Gastrocnemius medialis (tissue), 4 donors: ENCODE results near the gene TMEM117. TPM values are rescaled to one million over a fixed set of nuclear protein-coding genes. Genes with fewer than 3 reads are reported as not detected.

ENCODE experiments used
- ATAC-seq, 2 donors: fragments of 150-250 bp; one replicate each; pipeline ENCODE4 v1.9.1; 2016
- DNase-seq, 2 donors: peaks; one replicate each; pipeline ENCODE4 v3.0.0-alpha.2; 2019
- H3K27ac ChIP-seq, 4 donors: fragments of 200-600 bp; sonication (generic); 1 replicate in 1 of 4; 2 replicates in 3 of 4; pipeline ENCODE4 v1.5.1; 2016 to 2018; ENCODE audit warnings: mild to moderate bottlenecking in 2 of 4, moderate library complexity in 1 of 4
- H3K27me3 ChIP-seq, 3 donors: fragments of 200-600 bp; sonication (generic) in 2 of 3; 1 replicate in 1 of 3; 2 replicates in 2 of 3; pipeline versions ENCODE4 v1.5.1 to v1.6.0; 2016 to 2019; ENCODE audit warnings: mild to moderate bottlenecking in 1 of 3, moderate library complexity in 1 of 3
- H3K36me3 ChIP-seq, 2 donors: fragments of 200-600 bp; sonication (generic) in 1 of 2; one replicate each; pipeline ENCODE4 v1.5.1; 2017 to 2018
- H3K4me1 ChIP-seq, 2 donors: fragments of 200-600 bp; sonication (generic) in 1 of 2; one replicate each; pipeline ENCODE4 v1.5.1; 2016 to 2017; ENCODE audit warnings: mild to moderate bottlenecking in 2 of 2
- H3K4me3 ChIP-seq, 4 donors: fragments of 200-600 bp; sonication (generic) in 3 of 4; 1 replicate in 1 of 4; 2 replicates in 3 of 4; pipeline ENCODE4 v1.5.1; 2016 to 2019; ENCODE audit warnings: mild to moderate bottlenecking in 2 of 4
- H3K9me3 ChIP-seq, 3 donors: fragments of 200-600 bp; sonication (generic) in 2 of 3; 1 replicate in 1 of 3; 2 replicates in 2 of 3; pipeline ENCODE4 v1.5.1; 2016 to 2019
- CTCF ChIP-seq, 5 experiments: fragments of 450-650 bp in 3 of 5; fragments of 200-600 bp in 2 of 5; sonication (generic) in 2 of 5; IDR thresholded peaks in 4 of 5; conservative IDR thresholded peaks in 1 of 5; 1 replicate in 4 of 5; 2 replicates in 1 of 5; pipeline ENCODE4 v1.5.1; 2016 to 2019; ENCODE audit warnings: antibody characterized with exemption in 5 of 5, mild to moderate bottlenecking in 3 of 5, moderate library complexity in 3 of 5
- POLR2A ChIP-seq, 2 donors: fragments of 450-650 bp; IDR thresholded peaks; one replicate each; pipeline ENCODE4 v1.6.1; 2017; ENCODE audit warnings: antibody characterized with exemption in 2 of 2, mild to moderate bottlenecking in 2 of 2, moderate library complexity in 2 of 2
- in situ Hi-C, 4 donors: fragments of 200-750 bp; cut with MboI; loops; one replicate each; pipeline versions ENCODE4 v1.15.0 to v1.8.0; 2017; ENCODE audit warnings: low sequenced_read_pairs in 4 of 4
- intact Hi-C: fragments of 100-400 bp; cut with DNase I; formaldehyde crosslinking; loops from one replicate; pipeline ENCODE4 v1.15.1; 2023; ENCODE audit warnings: low total_unique reads
- total RNA-seq, 4 donors: library from RNA; depleted of rRNA; stranded (reverse); fragments of >200 nt; gene quantifications; one replicate each; pipeline versions ENCODE4 v1.1.0 to v1.2.3, GENCODE V29; 2016

The TMEM117 gene
- total RNA-seq, 4 donors from 2014 or later: 3.5 to 19.4 (median 6.1) TPM

- Histone ChIP-seq H3K27me3 (no peaks in the 10 kb centered on the region), H3K4me1 (no peaks in the 10 kb centered on the region), H3K27ac (no peak overlapping the region), H3K36me3 (no peaks in the 10 kb centered on the region), H3K9me3 (no peaks in the 10 kb centered on the region), H3K4me3 (no peak overlapping the region)
- intact Hi-C loops (no loop called here), in situ Hi-C loops (no loop called here)
- no peak for TF ChIP-seq CTCF (IDR thresholded peaks at IDR 0.05 in 4 of 5, conservative IDR thresholded peaks at IDR 0.05 in 1 of 5)
- no peak for TF ChIP-seq POLR2A (IDR thresholded peaks at IDR 0.05)
- no peak for ATAC-seq
- DNase-seq: no peak
Observed at GRCh38 chr12:44336577-44336976, 500.7 kb downstream of the TMEM117 start.

- H3K27me3 ChIP-seq: no peaks in the 10 kb centered on the region
- ATAC-seq: no peak
- no peak overlapping the region for H3K27ac ChIP-seq
- intact Hi-C loops: no loop called here
- in situ Hi-C loops: no loop called here
- DNase-seq: no peak
- no peaks in the 10 kb centered on the region for H3K36me3 ChIP-seq
- H3K4me3 ChIP-seq: no peak overlapping the region
- H3K9me3 ChIP-seq: no peaks in the 10 kb centered on the region
- no peaks in the 10 kb centered on the region for H3K4me1 ChIP-seq
- TF ChIP-seq CTCF (IDR thresholded peaks at IDR 0.05 in 4 of 5, conservative IDR thresholded peaks at IDR 0.05 in 1 of 5): no peak
- no peak for TF ChIP-seq POLR2A (IDR thresholded peaks at IDR 0.05)
Observed at GRCh38 chr12:44342371-44342770, 506.5 kb downstream of the TMEM117 start.

GRCh38 chr12:44347145-44347544 lies 511.3 kb downstream of the TMEM117 start:
- H3K9me3 ChIP-seq: no peaks in the 10 kb centered on the region
- TF ChIP-seq CTCF (IDR thresholded peaks at IDR 0.05 in 4 of 5, conservative IDR thresholded peaks at IDR 0.05 in 1 of 5) (no peak), POLR2A (IDR thresholded peaks at IDR 0.05) (no peak)
- no peak for DNase-seq
- H3K27ac ChIP-seq: no peak overlapping the region
- ATAC-seq: no peak
- H3K36me3 ChIP-seq: no peaks in the 10 kb centered on the region
- intact Hi-C loops: no loop called here
- in situ Hi-C loops: no loop called here
- no peaks in the 10 kb centered on the region for H3K4me1 ChIP-seq
- no peak overlapping the region for H3K4me3 ChIP-seq
- no peaks in the 10 kb centered on the region for H3K27me3 ChIP-seq

GRCh38 chr12:44357494-44357893 lies 521.6 kb downstream of the TMEM117 start:
- intact Hi-C loops: no loop called here
- no peak for TF ChIP-seq CTCF (IDR thresholded peaks at IDR 0.05 in 4 of 5, conservative IDR thresholded peaks at IDR 0.05 in 1 of 5)
- TF ChIP-seq POLR2A (IDR thresholded peaks at IDR 0.05): no peak
- H3K36me3 ChIP-seq: no peaks in the 10 kb centered on the region
- H3K27me3 ChIP-seq: no peaks in the 10 kb centered on the region
- in situ Hi-C loops: no loop called here
- ATAC-seq (no peak), DNase-seq (no peak)
- no peak overlapping the region for H3K4me3 ChIP-seq
- no peak overlapping the region for H3K27ac ChIP-seq
- H3K4me1 ChIP-seq: no peaks in the 10 kb centered on the region
- H3K9me3 ChIP-seq: no peaks in the 10 kb centered on the region

- in situ Hi-C loops (no loop called here), intact Hi-C loops (no loop called here)
- H3K36me3 ChIP-seq: no peaks in the 10 kb centered on the region
- no peaks in the 10 kb centered on the region for H3K9me3 ChIP-seq
- TF ChIP-seq CTCF (IDR thresholded peaks at IDR 0.05 in 4 of 5, conservative IDR thresholded peaks at IDR 0.05 in 1 of 5) (no peak), POLR2A (IDR thresholded peaks at IDR 0.05) (no peak)
- DNase-seq: no peak
- no peaks in the 10 kb centered on the region for H3K4me1 ChIP-seq
- no peaks in the 10 kb centered on the region for H3K27me3 ChIP-seq
- ATAC-seq: no peak
- H3K4me3 ChIP-seq: no peak overlapping the region
- H3K27ac ChIP-seq: no peak overlapping the region
Observed at GRCh38 chr12:44358636-44359035, 522.8 kb downstream of the TMEM117 start.
